GM13976 (cell line): ENCODE measurements around the gene ZFYVE28.
A peak's percentile ranks its signal among the peaks of the same experiment; 100 is the strongest.

Source experiments
- DNase-seq: peaks from one replicate; pipeline ENCODE4 v3.0.0; 2012; ENCODE audit warnings: low spot score
- in situ Hi-C: fragments of 300-500 bp; cut with MboI; formaldehyde crosslinking; loops from one replicate; pipeline ENCODE4 v1.12.0; 2022; ENCODE audit warnings: low sequenced_read_pairs, mixed read lengths, inconsistent platforms; ENCODE audit not compliant: unreplicated experiment
- TF ChIP-seq, protein P1 (sequence below): IDR thresholded peaks from 2 replicates; pipeline ENCODE4 v1.5.1; 2012; ENCODE audit warnings: borderline replicate concordance, mild to moderate bottlenecking; ENCODE audit not compliant: insufficient read depth; ENCODE audit errors: extremely low read depth, missing control alignments, control extremely low read depth

The ZFYVE28 gene

DNA sequence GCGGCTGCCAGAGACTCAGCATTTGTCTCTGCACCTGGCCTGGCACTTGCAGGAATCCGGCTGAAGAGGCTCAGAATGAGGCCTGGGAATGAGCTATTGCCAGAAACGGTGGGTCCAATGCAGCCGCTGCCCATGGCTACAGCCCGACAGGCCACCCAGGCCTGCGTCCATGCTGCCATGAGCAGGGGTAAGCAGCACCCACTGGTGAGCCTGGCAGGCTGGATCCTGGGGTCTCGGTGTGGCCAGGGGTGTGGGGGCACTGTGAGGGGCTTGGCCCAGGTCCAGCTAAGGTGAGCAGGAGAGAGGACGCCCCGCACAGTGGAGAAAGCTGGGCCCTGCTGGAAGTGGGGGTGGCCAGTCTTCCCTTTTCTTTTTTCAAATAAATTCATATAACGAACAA, 96.2 kb downstream of the ZFYVE28 start:
- TF ChIP-seq, protein P1, sequence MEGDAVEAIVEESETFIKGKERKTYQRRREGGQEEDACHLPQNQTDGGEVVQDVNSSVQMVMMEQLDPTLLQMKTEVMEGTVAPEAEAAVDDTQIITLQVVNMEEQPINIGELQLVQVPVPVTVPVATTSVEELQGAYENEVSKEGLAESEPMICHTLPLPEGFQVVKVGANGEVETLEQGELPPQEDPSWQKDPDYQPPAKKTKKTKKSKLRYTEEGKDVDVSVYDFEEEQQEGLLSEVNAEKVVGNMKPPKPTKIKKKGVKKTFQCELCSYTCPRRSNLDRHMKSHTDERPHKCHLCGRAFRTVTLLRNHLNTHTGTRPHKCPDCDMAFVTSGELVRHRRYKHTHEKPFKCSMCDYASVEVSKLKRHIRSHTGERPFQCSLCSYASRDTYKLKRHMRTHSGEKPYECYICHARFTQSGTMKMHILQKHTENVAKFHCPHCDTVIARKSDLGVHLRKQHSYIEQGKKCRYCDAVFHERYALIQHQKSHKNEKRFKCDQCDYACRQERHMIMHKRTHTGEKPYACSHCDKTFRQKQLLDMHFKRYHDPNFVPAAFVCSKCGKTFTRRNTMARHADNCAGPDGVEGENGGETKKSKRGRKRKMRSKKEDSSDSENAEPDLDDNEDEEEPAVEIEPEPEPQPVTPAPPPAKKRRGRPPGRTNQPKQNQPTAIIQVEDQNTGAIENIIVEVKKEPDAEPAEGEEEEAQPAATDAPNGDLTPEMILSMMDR = no peak

DNA sequence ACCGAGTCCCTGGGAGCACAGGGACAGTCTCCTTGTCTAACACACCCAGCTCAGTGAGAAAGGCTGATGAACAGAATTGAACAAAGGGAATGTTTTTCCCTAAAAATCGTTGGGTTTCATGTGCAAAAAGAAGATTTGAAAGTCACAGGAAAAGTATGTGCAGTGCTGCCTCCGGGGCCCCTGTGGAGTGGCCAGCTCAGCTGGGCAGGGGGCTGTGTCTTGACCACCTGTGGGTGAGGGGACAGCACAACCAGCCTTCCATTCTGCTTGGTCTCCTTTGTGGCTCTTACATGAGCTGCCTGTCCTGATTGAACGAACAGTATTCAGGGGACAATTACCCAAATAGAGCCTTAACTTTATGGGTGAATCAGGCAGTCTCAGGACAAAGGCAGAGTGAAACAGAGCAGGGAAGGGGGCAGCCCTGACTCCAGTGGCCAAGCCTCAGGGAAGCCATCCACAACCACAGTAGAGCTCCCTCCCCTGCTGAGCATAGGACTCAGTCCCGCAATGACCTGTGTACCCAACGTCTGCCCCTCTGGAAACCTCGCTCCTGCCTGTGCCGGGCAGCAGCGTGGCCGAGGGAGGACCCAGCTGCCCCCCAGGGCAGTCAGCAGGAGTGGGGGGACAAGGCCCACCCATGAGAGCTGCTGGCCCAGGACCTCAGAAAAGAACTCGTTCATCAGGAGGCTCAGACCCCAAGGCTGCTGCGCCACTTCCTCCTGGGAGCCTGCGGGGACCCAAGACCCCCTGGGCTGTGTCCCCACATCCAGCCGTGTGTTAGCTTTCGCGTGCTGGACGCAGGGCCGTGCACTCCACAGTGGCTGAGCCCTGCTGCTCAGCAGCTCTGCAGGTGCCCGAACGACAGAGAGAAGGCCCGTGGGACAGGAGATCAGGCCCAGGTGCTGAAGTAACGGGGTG, 96.9 kb downstream of the ZFYVE28 start:
- DNase-seq = peak; percentile 17
- TF ChIP-seq, protein P1 = no peak
- in situ Hi-C loops = no loop called here

More for the DNA sequence above, 96.2 kb downstream of the ZFYVE28 start:
- in situ Hi-C loops = no loop called here
- DNase-seq = no peak

DNA sequence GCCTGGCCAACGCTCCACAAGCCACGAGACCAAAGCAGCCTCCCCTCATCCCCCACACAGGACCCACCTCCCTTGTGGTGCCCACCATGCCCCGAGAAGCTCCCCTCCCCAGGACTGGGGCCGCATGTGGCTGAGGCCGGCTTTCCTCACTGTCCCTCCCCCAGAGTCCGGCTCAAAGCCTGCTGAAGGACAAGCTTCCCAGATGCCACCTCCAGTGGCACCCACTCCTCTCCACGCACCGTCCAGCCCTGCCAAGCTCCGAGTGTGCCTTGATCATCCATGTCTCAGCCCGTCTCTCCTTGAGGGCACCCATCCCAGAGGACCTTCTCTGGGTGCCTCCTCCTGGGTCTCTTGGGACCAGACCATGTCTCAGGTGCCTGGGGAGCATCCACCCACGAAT, 97.7 kb downstream of the ZFYVE28 start:
- in situ Hi-C loops = no loop called here
- TF ChIP-seq, protein P1 = no peak
- no peak for DNase-seq

DNA sequence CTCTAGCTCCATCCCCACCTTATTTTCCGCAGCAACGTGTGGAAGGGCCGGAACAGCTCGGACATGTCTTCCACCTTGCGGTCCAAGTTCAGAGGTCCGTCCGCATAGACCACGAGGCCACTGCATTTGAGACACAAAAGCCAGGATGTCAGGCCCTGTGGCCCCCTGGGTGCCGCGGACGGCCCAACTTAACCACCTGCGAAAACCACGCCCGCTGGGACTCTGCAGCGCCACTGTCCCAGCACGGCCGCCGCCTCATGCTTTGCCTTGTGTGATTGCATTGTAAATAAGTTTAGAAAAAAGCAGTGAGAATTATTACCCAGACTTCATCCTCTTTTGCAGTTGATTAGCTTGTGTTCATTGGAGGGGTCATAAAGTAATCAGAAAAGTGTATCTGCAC, 98.3 kb downstream of the ZFYVE28 start:
- DNase-seq = peak; percentile 21
- in situ Hi-C loops = no loop called here
- TF ChIP-seq, protein P1 = no peak

DNA sequence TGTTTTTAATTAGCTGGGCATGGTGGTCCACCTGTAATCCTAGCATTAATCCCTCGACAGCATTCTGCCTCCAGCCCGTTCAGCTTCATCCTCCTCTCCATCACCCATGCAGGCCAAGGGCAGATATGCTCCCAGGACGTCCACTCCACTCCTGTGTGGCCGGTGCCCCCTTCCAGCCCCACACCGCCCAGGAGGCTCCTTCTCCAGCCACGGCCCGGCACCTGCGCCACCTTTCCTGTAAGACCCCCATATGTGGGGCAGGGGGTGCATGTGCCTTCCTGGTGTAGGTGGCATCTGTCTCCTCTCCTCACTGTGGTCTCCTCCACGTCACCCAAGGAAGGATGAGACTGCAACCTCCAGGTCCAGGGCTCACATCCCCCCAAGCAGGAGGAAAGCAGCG, 99.6 kb downstream of the ZFYVE28 start:
- in situ Hi-C loops = no loop called here
- DNase-seq = peak; percentile 22
- TF ChIP-seq, protein P1 = no peak

DNA sequence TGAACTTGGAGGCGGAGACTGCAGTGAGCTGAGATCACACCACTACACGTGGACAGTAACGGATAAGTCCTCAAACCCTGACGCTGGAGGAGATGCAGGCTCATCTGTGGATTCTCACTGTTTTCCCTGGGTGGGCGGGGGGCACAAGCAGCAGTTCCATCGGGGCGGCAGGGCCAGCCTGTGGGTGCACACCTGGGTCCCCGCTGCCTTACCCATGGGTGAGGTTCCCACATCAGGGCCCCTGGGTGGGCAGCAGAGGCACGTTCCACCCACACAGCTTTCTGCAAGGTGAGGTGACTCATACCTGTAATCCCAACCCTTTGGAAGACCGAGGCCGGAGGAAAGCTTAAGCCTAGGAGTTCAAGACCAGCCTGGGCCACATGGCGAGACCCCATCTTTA, 100.0 kb downstream of the ZFYVE28 start:
- peak; percentile 12 for DNase-seq

More for the DNA sequence above, 100.0 kb downstream of the ZFYVE28 start:
- in situ Hi-C loops = no loop called here
- TF ChIP-seq, protein P1 = no peak
